Lower leg skin (tissue), 3 donors: ENCODE measurements around the gene IQCH.

Source experiments
- CTCF ChIP-seq, 3 donors: fragments of 450-650 bp; IDR thresholded peaks; one replicate each; pipeline ENCODE4 v1.5.1; 2016; ENCODE audit warnings: antibody characterized with exemption in 3 of 3, mild to moderate bottlenecking in 3 of 3, moderate library complexity in 2 of 3
- POLR2A ChIP-seq, 2 donors: fragments of 450-650 bp; IDR thresholded peaks; one replicate each; pipeline ENCODE4 v1.6.1; 2016 to 2017; ENCODE audit warnings: antibody characterized with exemption in 2 of 2, mild to moderate bottlenecking in 1 of 2, moderate library complexity in 1 of 2

- TF ChIP-seq CTCF (IDR thresholded peaks at IDR 0.05) (no peak), POLR2A (IDR thresholded peaks at IDR 0.05) (no peak)
These were observed 50.2 kb downstream of the IQCH start for GRCh38 chr15:67304778-67305177.
